GM12891 (cell line): ENCODE measurements around the gene PARD3.

Source experiments
- PAX5 ChIP-seq: IDR thresholded peaks from 2 replicates; pipeline ENCODE4 v1.6.1; 2011; ENCODE audit warnings: low read length, moderate library complexity, mild to moderate bottlenecking; ENCODE audit not compliant: insufficient read depth, severe bottlenecking
- POLR2A ChIP-seq: IDR thresholded peaks from 2 replicates; pipeline ENCODE4 v1.6.1; 2011; ENCODE audit warnings: low read depth, low read length, control low read depth
- TAF1 ChIP-seq: IDR thresholded peaks from 2 replicates; pipeline ENCODE4 v1.6.1; 2011; ENCODE audit warnings: low read depth, low read length, control low read depth

DNA sequence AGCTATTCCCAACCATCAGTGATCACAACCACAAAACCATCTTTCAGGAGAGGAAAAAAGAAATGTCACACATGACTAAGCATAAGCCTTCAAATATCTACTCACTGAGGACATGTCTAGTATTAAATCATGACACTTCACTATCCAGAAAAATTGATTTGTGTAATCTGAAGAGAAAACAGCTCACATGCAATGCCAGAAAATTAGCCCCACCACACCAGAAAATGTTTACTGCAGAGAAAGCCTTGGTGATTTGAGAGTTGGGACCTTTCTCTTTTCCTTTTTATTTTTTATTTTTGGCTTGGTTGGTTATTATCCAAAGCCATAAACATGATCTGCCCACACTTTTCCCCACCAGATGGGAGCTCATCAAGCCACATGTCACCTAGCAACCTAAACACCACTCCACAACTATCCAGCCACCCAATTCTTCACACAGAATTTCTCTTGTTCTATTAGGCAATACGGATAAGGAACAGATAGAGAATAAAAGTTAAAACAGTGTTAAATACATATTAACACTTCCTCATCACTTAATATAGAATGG lies 3.1 kb downstream of the PARD3 start:
- TF ChIP-seq TAF1 (no peak), POLR2A (no peak), PAX5 (no peak)
